ENCODE measurements around the gene KLF15. TPM values are rescaled to one million over a fixed set of nuclear protein-coding genes. Genes with fewer than 3 reads are reported as not detected.

Gene KLF15
- total and polyA plus RNA-seq, 2 of the 4 experiments (the other 2 are of a cell fraction): 0.18 to 0.24 TPM

- H2AK5ac ChIP-seq (ENCODE audit: low read depth, low read length): no peak overlapping the region
- no peak overlapping the region for H4K5ac ChIP-seq (ENCODE audit: low read depth, low read length)
- H3K9ac ChIP-seq (ENCODE audit: low read depth, low read length): no peak overlapping the region
- H3K4me2 ChIP-seq (ENCODE audit: low read depth, low read length): no peak overlapping the region
- no peaks in the 10 kb centered on the region for H3K36me3 ChIP-seq (ENCODE audit: control insufficient read depth, insufficient read depth, low read length)
- in situ Hi-C loops (cut with MboI; ENCODE audit: low sequenced_read_pairs): loop anchor here (5.0 to 25.0 kb wide), 3 partner anchors 145 to 427 kb away; partner anchors contain the start of gene ROPN1B
- no peak overlapping the region for H3K23ac ChIP-seq (ENCODE audit: low read depth, low read length)
- no peak overlapping the region for H2BK20ac ChIP-seq (ENCODE audit: low read depth, low read length)
- ATAC-seq (ENCODE audit: low read depth): no peak; the same call in 1 of the 2 replicates
- dilution Hi-C loops (cut with HindIII; ENCODE audit: low sequenced_read_pairs, unreplicated experiment): no loop called here
- H3K56ac ChIP-seq (ENCODE audit: extremely low read depth, insufficient read depth, low read length): no peak overlapping the region
- intact Hi-C loops (cut with micrococcal nuclease): loop anchor here (1.0 kb wide), 4 partner anchors 130 to 255 kb away; no protein-coding TSS in a partner anchor
- no peak overlapping the region for H3K18ac ChIP-seq (ENCODE audit: low read depth, low read length)
- BruUV-seq (replicated peaks): no TSS peak
- no peak overlapping the region for H2BK15ac ChIP-seq (ENCODE audit: low read depth, low read length)
- no peak overlapping the region for H3K4me3 ChIP-seq (ENCODE audit: insufficient read depth, low read depth, low read length)
- no peak overlapping the region for H3K4ac ChIP-seq (ENCODE audit: low read depth, low read length)
- peaks cover 31% of the 10 kb centered on the region for H3K27me3 ChIP-seq (ENCODE audit: control insufficient read depth, insufficient read depth, low read length)
- no peaks in the 10 kb centered on the region for H3K9me1 ChIP-seq (ENCODE audit: insufficient read depth, low read length)
- POLR2A ChIA-PET (ENCODE audit: unreplicated experiment): no interaction called here
- no peaks in the 10 kb centered on the region for H4K20me1 ChIP-seq (ENCODE audit: insufficient read depth, low read length)
- no peak overlapping the region for H2BK120ac ChIP-seq (ENCODE audit: low read depth, low read length)
- H2AFZ ChIP-seq (replicated peaks; ENCODE audit: low read length, poor library complexity): peak overlapping the region; percentile 92
- no peak overlapping the region for H3K14ac ChIP-seq (replicated peaks; ENCODE audit: low read depth, low read length)
- CTCF ChIA-PET: interaction anchor here (2.0 kb wide), 1 partner anchor 256 kb away, joined by 6 read pairs; no protein-coding TSS in a partner anchor
- H3K9me3 ChIP-seq (ENCODE audit: control insufficient read depth, insufficient read depth, low read length): no peaks in the 10 kb centered on the region
- H3K4me1 ChIP-seq (ENCODE audit: control insufficient read depth, insufficient read depth, low read length): no peaks in the 10 kb centered on the region
- no peak overlapping the region for H4K91ac ChIP-seq (ENCODE audit: insufficient read depth, low read depth, low read length)
- WGBS, 2 experiments (ENCODE audit: extremely low coverage in 2 of 2, insufficient read length in 1 of 2): 75% methylated on average over 4 of the region's 17 CpGs; no CpG with 5 or more reads in 1 of the 2 experiments
- TF ChIP-seq MAZ (IDR thresholded peaks at IDR 0.05; ENCODE audit: borderline replicate concordance, low read depth, low read length) (no peak), RAD21 (IDR thresholded peaks at IDR 0.05; ENCODE audit: low read length) (no peak), NFE2L2 (IDR thresholded peaks at IDR 0.05; ENCODE audit: low read depth, low read length) (no peak), MXI1 (IDR thresholded peaks at IDR 0.05; ENCODE audit: borderline replicate concordance, low read depth, low read length) (no peak), CTCF (conservative IDR thresholded peaks at IDR 0.05; ENCODE audit: low read depth, low read length) (no peak), BHLHE40 (IDR thresholded peaks at IDR 0.05; ENCODE audit: low read depth, low read length) (no peak), USF2 (IDR thresholded peaks at IDR 0.05; ENCODE audit: low read depth, low read length) (no peak), CHD1 (IDR thresholded peaks at IDR 0.05; ENCODE audit: low read depth, low read length) (no peak), CEBPB (IDR thresholded peaks at IDR 0.05; ENCODE audit: low read depth, low read length) (no peak), RFX5 (IDR thresholded peaks at IDR 0.05; ENCODE audit: low read depth, low read length) (no peak), SMC3 (IDR thresholded peaks at IDR 0.05; ENCODE audit: low read depth, low read length) (no peak), FOS (IDR thresholded peaks at IDR 0.05; ENCODE audit: low read depth, low read length) (no peak), POLR2A (IDR thresholded peaks at IDR 0.05; ENCODE audit: low read depth, low read length) (no peak), MAFK (IDR thresholded peaks at IDR 0.05; ENCODE audit: low read depth, low read length) (no peak), ELK1 (IDR thresholded peaks at IDR 0.05; ENCODE audit: borderline replicate concordance, low read depth, low read length) (no peak), RCOR1 (IDR thresholded peaks at IDR 0.05; ENCODE audit: insufficient replicate concordance, low read length) (no peak)
- H2AK9ac ChIP-seq (replicated peaks; ENCODE audit: low read depth, low read length, poor library complexity): peak overlapping the region; percentile 1
- no peak overlapping the region for H2BK5ac ChIP-seq (ENCODE audit: low read depth, low read length, poor library complexity, severe bottlenecking)
- DNase-seq: no peak
- no peaks in the 10 kb centered on the region for H3K79me1 ChIP-seq (ENCODE audit: low read depth in 1 of 2, low read length in 2 of 2)
- H3K27ac ChIP-seq (ENCODE audit: insufficient read depth, low read length): no peak overlapping the region
- H4K8ac ChIP-seq (ENCODE audit: low read depth in 2 of 2, low read length in 2 of 2): no peak overlapping the region
These were observed 32.6 kb upstream of the KLF15 start for GRCh38 chr3:126389794-126390146.
